MM.1S (cell line): ENCODE results near the gene MAGOHB.

Experiments
- EZH2 ChIP-seq: fragments of 300-600 bp; sonication (generic); optimal IDR thresholded peaks from 2 replicates; pipeline ENCODE3; 2017; ENCODE audit warnings: low read depth, mild to moderate bottlenecking, antibody characterized with exemption, low read length, mixed read lengths
- EZH2phosphoT487 ChIP-seq: fragments of 300-600 bp; sonication (generic); IDR thresholded peaks from 2 replicates; pipeline ENCODE4 v1.6.1; 2018; ENCODE audit warnings: antibody characterized with exemption, low read length
- TF ChIP-seq, protein P1 (sequence below): fragments of 300-600 bp; sonication (generic); IDR thresholded peaks from 2 replicates; pipeline ENCODE4 v1.5.1; 2016; ENCODE audit warnings: antibody characterized with exemption, low read length, mixed read lengths

GRCh38 chr12:10632226-10632625 is 18.8 kb upstream of the MAGOHB start:
- TF ChIP-seq, protein P1, sequence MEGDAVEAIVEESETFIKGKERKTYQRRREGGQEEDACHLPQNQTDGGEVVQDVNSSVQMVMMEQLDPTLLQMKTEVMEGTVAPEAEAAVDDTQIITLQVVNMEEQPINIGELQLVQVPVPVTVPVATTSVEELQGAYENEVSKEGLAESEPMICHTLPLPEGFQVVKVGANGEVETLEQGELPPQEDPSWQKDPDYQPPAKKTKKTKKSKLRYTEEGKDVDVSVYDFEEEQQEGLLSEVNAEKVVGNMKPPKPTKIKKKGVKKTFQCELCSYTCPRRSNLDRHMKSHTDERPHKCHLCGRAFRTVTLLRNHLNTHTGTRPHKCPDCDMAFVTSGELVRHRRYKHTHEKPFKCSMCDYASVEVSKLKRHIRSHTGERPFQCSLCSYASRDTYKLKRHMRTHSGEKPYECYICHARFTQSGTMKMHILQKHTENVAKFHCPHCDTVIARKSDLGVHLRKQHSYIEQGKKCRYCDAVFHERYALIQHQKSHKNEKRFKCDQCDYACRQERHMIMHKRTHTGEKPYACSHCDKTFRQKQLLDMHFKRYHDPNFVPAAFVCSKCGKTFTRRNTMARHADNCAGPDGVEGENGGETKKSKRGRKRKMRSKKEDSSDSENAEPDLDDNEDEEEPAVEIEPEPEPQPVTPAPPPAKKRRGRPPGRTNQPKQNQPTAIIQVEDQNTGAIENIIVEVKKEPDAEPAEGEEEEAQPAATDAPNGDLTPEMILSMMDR = no peak
- TF ChIP-seq EZH2 (no peak), EZH2phosphoT487 (no peak)
